Measurements from ENCODE around the gene COL8A1. TPM values are rescaled to one million over a fixed set of nuclear protein-coding genes. Genes with fewer than 3 reads are reported as not detected.

COL8A1 gene
- total and polyA plus RNA-seq, 8 donors, result 0.31 to 16.5 (median 6.6) TPM

DNA sequence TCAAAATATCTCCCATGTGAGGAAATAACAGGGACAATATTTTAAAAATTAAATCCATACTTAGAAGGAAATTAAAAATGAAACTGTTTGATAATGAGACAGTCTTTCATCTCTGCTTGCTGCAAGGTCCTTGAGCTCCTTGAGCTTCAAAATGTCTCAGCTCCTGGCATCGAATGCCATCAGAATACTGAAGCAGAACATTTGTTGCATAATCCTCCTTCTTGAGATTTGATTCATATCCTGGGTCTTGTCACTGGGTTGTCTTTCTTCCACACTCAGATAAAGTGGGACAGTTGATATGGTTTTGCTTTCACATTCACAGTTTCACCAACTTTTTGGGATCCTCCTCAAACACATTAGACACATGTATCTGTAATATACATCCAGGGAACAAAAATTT, 27.8 kb downstream of the COL8A1 start:
- Histone ChIP-seq H3K4me1 (no peaks in the 10 kb centered on the region), H3K27me3 (no peaks in the 10 kb centered on the region), H3K4me3 (no peak overlapping the region), H3K36me3 (no peaks in the 10 kb centered on the region), H3K9me3 (no peaks in the 10 kb centered on the region), H3K27ac (no peak overlapping the region)
- TF ChIP-seq, protein P1, sequence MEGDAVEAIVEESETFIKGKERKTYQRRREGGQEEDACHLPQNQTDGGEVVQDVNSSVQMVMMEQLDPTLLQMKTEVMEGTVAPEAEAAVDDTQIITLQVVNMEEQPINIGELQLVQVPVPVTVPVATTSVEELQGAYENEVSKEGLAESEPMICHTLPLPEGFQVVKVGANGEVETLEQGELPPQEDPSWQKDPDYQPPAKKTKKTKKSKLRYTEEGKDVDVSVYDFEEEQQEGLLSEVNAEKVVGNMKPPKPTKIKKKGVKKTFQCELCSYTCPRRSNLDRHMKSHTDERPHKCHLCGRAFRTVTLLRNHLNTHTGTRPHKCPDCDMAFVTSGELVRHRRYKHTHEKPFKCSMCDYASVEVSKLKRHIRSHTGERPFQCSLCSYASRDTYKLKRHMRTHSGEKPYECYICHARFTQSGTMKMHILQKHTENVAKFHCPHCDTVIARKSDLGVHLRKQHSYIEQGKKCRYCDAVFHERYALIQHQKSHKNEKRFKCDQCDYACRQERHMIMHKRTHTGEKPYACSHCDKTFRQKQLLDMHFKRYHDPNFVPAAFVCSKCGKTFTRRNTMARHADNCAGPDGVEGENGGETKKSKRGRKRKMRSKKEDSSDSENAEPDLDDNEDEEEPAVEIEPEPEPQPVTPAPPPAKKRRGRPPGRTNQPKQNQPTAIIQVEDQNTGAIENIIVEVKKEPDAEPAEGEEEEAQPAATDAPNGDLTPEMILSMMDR (IDR thresholded peaks at IDR 0.05), result no peak
- TF ChIP-seq EP300 (IDR thresholded peaks at IDR 0.05) (no peak), POLR2AphosphoS5 (IDR thresholded peaks at IDR 0.05) (no peak)
- 67 to 88% (median 82%) methylated on average over 1 of the region's 1 CpG for WGBS, 5 donors
- no peak for DNase-seq
- intact Hi-C loops (cut with DNase I; ENCODE audit: low total_unique reads), result no loop called here

DNA sequence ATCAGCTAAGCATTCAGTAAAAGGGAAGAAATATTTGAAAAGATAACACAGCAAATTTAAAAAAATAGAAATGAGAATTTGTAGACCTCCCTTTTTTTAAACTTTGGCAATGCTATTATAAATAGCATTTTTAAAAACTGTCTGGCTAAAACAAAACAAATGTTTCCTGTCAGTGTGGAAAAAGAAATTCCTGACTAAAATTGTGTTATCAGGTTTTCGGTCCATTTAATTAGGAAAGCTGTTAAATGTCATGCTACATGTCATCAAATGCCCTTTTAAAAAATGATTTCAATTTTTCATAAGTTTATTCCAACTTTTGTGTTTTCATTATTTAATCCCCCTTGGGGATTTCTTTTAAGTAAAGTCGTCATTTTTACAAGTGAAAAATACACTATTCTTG, 29.6 kb downstream of the COL8A1 start:
- Histone ChIP-seq H3K4me3 (no peak overlapping the region), H3K27ac (no peak overlapping the region), H3K4me1 (no peaks in the 10 kb centered on the region), H3K27me3 (no peaks in the 10 kb centered on the region), H3K9me3 (no peaks in the 10 kb centered on the region), H3K36me3 (no peaks in the 10 kb centered on the region)
- TF ChIP-seq POLR2AphosphoS5 (IDR thresholded peaks at IDR 0.05), result no peak
- no peak for TF ChIP-seq EP300 (IDR thresholded peaks at IDR 0.05)
- TF ChIP-seq POLR2A (IDR thresholded peaks at IDR 0.05), result no peak
- TF ChIP-seq, protein P1 (IDR thresholded peaks at IDR 0.05), result no peak
- 46 to 79% (median 69%) methylated on average over 2 of the region's 2 CpGs for WGBS, 5 donors
- intact Hi-C loops (cut with DNase I; ENCODE audit: low total_unique reads), result no loop called here
- DNase-seq, result no peak

DNA sequence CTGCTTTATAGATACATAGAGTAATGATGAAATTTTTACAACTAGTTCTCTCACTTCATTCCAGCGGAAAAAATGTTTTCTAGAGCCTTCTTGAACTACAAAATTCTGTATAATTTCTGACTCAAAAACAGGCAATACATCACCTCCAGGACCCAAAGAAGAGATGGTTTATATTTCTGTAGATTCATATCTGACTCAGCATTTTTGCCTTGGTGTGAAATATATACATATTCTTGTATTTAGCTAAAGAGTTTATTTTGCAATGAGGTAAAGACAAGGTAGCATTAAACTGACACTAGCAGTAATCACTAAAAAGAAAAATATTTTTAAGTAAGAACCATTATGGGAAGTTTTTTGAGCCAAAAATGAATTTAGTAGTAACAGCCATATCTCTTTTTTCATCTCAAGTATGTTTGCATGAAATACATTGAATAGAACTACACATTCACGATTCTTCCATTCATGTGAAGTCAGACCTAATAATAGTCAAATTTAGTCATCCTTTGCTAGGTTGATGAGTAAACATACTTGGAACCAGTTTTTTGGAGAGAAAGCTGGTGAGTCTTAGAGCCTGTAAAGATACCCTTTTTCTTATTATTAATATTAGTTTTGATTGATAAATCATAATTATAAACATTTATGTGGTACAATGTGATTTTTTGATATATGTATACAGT, 31.6 kb downstream of the COL8A1 start:
- DNase-seq, result no peak
- intact Hi-C loops (cut with DNase I; ENCODE audit: low total_unique reads), result no loop called here
- Histone ChIP-seq H3K4me3 (no peak overlapping the region), H3K36me3 (no peaks in the 10 kb centered on the region), H3K4me1 (peaks cover 0 to 6% (median 0%) of the 10 kb centered on the region in 4 donors), H3K9me3 (no peaks in the 10 kb centered on the region), H3K27me3 (no peaks in the 10 kb centered on the region), H3K27ac (no peak overlapping the region)
- TF ChIP-seq, protein P1 (IDR thresholded peaks at IDR 0.05), result no peak
- no peak for TF ChIP-seq EP300 (IDR thresholded peaks at IDR 0.05)
- TF ChIP-seq POLR2AphosphoS5 (IDR thresholded peaks at IDR 0.05), result no peak
- no peak for TF ChIP-seq POLR2A (IDR thresholded peaks at IDR 0.05)
- 70 to 78% (median 75%) methylated on average over 2 of the region's 2 CpGs for WGBS, 5 donors

GRCh38 chr3:99670556-99670950, 32.2 kb downstream of the COL8A1 start:
- no peaks in the 10 kb centered on the region for H3K36me3 ChIP-seq
- no peak for DNase-seq
- TF ChIP-seq POLR2A (IDR thresholded peaks at IDR 0.05) (no peak), POLR2AphosphoS5 (IDR thresholded peaks at IDR 0.05) (no peak), EP300 (IDR thresholded peaks at IDR 0.05) (no peak)
- TF ChIP-seq, protein P1 (IDR thresholded peaks at IDR 0.05), result no peak
- WGBS, 5 donors, result 75 to 90% (median 83%) methylated on average over 2 of the region's 2 CpGs
- intact Hi-C loops (cut with DNase I; ENCODE audit: low total_unique reads), result no loop called here
- H3K4me3 ChIP-seq, result no peak overlapping the region
- no peaks in the 10 kb centered on the region for H3K27me3 ChIP-seq
- H3K9me3 ChIP-seq, result no peaks in the 10 kb centered on the region
- no peak overlapping the region for H3K27ac ChIP-seq
- peaks cover 0 to 6% (median 0%) of the 10 kb centered on the region in 4 donors for H3K4me1 ChIP-seq

Measured in stomach (tissue), 9 donors.